ENCODE measurements around the gene NYNRIN. TPM values are rescaled to one million over a fixed set of nuclear protein-coding genes. Genes with fewer than 3 reads are reported as not detected.

Gene NYNRIN
- total and polyA plus RNA-seq, 12 donors, result 3.6 to 9.0 (median 6.4) TPM

DNA sequence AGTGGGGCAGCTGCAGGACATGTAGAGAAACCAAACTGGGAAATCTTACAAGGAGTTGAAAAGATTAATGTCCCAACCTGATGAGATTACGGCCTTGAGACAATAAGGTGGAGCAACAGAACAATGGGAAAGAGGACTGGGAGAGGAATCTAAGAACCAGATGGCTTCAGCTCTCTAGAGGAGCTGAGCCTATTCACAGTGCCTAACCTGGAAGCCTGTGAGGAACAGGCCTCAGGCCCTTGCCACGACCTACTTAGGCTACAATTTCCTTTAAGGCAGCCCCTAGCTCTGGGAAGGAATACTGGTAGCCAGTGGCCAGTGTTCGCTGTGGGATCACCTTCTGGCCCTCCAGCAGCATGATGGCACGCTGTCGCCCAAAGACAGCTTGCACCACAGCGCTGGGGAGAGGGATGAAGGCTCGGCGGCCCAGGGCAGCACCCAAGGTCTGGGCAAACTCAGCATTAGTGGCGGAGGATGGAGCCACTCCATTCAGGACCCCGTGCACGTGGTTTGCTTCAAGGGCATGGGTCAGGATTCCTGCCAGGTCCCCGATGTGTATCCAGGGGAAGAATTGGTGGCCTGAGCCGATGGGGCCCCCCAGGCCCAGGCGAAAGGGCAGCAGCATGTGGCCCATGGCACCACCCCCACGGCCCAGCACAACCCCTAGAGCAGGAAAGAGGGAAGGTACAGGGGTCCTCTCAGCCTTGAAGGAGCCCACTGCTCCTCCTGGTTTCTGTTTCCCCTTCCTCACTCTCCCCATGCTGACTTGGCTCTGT lies 41.2 kb downstream of the NYNRIN start:
- DNase-seq, result peak in 1 of 2 donors; percentile 13
- ATAC-seq, result no peak
- WGBS, 2 donors, result 69 to 72% methylated on average over 15 of the region's 15 CpGs
- intact Hi-C loops (cut with DNase I), result loop anchor here in 7 of 10 donors (5.0 to 10.0 kb wide), 5 partner anchors 75 to 213 kb away; partner anchors contain the start of genes TINF2 (in 4 of the 7), GMPR2 (in 1 of the 7), NEDD8 (in 1 of the 7) and NFATC4 (in 1 of the 7)
- H3K4me1 ChIP-seq, result peaks cover 7 to 77% (median 67%) of the 10 kb centered on the region in 9 donors
- TF ChIP-seq CTCF (IDR thresholded peaks at IDR 0.05), result no peak
- H3K27me3 ChIP-seq, result no peaks in the 10 kb centered on the region
- H3K27ac ChIP-seq, result peak overlapping the region in 6 of 10 donors; percentile 1 to 95 (median 19)
- no peak overlapping the region for H3K4me3 ChIP-seq
- H3K36me3 ChIP-seq, result peaks cover 0 to 65% (median 46%) of the 10 kb centered on the region in 9 donors
- H3K9me3 ChIP-seq, result no peaks in the 10 kb centered on the region

DNA sequence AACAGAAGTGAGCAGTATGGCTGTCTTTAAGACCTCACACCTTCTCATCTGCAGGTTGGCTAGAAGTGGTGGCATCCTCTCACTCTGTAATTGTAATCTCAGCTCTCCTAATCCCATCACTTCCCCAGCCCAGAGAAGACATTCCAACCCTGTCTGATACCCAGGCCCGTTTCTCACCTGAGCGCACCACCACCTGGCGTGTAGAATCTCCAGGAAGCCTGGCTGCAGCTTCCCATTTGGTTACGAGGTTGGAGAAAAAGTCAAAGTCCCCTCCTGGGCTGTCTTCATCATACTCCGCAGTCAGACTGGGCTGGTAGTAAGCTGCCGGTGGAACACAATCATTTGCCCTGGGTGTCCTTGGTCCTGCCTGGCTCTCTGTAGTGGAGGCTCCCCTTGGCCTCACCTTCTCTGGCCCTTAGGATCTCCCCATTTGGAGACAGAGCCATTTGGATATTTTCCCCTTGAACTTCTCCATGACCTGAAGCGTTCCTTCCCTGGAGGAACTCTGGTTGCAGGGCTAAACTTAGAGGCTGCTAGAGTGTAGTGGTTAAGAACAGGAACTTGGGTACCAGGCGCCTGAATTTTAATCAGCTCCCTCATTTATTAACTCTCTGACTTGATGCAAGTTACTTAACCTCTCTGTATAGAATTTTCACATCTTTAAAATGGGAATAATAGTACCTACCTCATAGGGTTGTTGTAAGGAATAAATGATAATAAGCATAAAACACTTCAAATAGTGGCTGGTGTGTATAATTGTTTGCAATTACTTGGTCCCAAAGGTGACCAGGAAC lies 42.0 kb downstream of the NYNRIN start:
- no peak for TF ChIP-seq CTCF (IDR thresholded peaks at IDR 0.05)
- DNase-seq (no peak), ATAC-seq (no peak)
- Histone ChIP-seq H3K27me3 (no peaks in the 10 kb centered on the region), H3K4me3 (no peak overlapping the region), H3K36me3 (peaks cover 0 to 57% (median 46%) of the 10 kb centered on the region in 9 donors), H3K9me3 (no peaks in the 10 kb centered on the region), H3K4me1 (peaks cover 7 to 69% (median 66%) of the 10 kb centered on the region in 9 donors), H3K27ac (peak overlapping the region in 4 of 10 donors; percentile 1 to 100 (median 96))
- intact Hi-C loops (cut with DNase I), result no loop called here
- 84 to 87% methylated on average over 8 of the region's 8 CpGs for WGBS, 2 donors

- H3K27ac ChIP-seq, result peak overlapping the region; percentile 94 to 100 (median 99)
- DNase-seq (no peak), ATAC-seq (no peak)
- H3K4me1 ChIP-seq, result peaks cover 7 to 62% (median 59%) of the 10 kb centered on the region in 9 donors
- H3K9me3 ChIP-seq, result no peaks in the 10 kb centered on the region
- no peaks in the 10 kb centered on the region for H3K27me3 ChIP-seq
- WGBS, 2 donors, result 53 to 56% methylated on average over 5 of the region's 5 CpGs
- intact Hi-C loops (cut with DNase I), result no loop called here
- TF ChIP-seq CTCF (IDR thresholded peaks at IDR 0.05), result no peak
- H3K36me3 ChIP-seq, result peaks cover 0 to 51% (median 39%) of the 10 kb centered on the region in 9 donors
- H3K4me3 ChIP-seq, result peak overlapping the region; percentile 55 to 86 (median 72)
These were observed 42.7 kb downstream of the NYNRIN start for GRCh38 chr14:24441485-24441884.

DNA sequence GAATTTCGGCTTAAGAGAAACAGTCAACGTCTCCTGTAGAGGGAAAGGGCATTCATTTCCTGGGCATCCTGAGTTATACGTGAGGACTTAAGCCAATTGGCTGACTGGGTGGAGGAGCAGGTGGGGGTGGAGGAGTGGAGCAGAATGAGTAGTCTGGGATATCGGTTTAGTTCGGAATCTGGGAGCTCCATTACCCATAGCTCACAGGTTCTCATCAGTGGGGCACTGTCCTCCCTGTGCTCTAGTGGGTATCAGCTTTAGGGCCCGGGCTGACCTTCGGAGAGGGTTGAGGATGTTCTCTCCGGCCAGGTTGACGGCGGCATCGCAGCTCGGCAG lies 43.1 kb downstream of the NYNRIN start:
- Histone ChIP-seq H3K9me3 (no peaks in the 10 kb centered on the region), H3K27me3 (no peaks in the 10 kb centered on the region), H3K4me1 (peaks cover 7 to 58% (median 55%) of the 10 kb centered on the region in 9 donors), H3K4me3 (peak overlapping the region; percentile 55 to 86 (median 72)), H3K36me3 (peaks cover 0 to 48% (median 37%) of the 10 kb centered on the region in 9 donors), H3K27ac (peak overlapping the region; percentile 94 to 100 (median 99))
- no peak for DNase-seq
- intact Hi-C loops (cut with DNase I), result loop anchor here in 1 of 10 donors (2.0 kb wide), 1 partner anchor 199 kb away; the partner anchor contains the start of gene TINF2
- TF ChIP-seq CTCF (IDR thresholded peaks at IDR 0.05), result no peak
- ATAC-seq, result no peak
- 1 to 5% methylated on average over 12 of the region's 12 CpGs for WGBS, 2 donors

All from heart right ventricle (tissue), 16 donors.